ENCODE results near the gene BCO2.

BCO2 gene

DNA sequence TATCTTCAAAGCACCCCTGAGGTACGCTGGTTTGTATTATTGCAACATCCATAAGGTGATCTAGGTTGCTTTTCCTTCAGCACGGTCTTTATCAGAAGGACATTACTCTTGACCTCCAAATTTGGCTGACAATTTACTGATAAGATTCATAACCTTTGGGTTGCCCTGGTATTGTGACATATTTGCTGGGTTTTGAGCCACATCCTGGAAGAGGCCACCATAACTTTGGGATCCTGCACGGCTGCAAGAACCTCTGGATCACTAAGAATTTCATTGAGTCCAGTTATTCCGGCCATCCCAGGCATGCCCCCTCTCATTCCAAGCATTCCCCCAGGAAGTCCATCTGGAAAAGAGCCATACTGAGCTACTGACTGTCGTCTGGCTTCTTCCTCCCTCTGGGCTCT lies 91.9 kb downstream of the BCO2 start:
- in situ Hi-C loops (cut with HindIII; ENCODE audit: low sequenced_read_pairs): no loop called here
- TF ChIP-seq, protein P1, sequence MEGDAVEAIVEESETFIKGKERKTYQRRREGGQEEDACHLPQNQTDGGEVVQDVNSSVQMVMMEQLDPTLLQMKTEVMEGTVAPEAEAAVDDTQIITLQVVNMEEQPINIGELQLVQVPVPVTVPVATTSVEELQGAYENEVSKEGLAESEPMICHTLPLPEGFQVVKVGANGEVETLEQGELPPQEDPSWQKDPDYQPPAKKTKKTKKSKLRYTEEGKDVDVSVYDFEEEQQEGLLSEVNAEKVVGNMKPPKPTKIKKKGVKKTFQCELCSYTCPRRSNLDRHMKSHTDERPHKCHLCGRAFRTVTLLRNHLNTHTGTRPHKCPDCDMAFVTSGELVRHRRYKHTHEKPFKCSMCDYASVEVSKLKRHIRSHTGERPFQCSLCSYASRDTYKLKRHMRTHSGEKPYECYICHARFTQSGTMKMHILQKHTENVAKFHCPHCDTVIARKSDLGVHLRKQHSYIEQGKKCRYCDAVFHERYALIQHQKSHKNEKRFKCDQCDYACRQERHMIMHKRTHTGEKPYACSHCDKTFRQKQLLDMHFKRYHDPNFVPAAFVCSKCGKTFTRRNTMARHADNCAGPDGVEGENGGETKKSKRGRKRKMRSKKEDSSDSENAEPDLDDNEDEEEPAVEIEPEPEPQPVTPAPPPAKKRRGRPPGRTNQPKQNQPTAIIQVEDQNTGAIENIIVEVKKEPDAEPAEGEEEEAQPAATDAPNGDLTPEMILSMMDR (IDR thresholded peaks at IDR 0.05; ENCODE audit: low read depth, low read length, missing control alignments): no peak

DNA sequence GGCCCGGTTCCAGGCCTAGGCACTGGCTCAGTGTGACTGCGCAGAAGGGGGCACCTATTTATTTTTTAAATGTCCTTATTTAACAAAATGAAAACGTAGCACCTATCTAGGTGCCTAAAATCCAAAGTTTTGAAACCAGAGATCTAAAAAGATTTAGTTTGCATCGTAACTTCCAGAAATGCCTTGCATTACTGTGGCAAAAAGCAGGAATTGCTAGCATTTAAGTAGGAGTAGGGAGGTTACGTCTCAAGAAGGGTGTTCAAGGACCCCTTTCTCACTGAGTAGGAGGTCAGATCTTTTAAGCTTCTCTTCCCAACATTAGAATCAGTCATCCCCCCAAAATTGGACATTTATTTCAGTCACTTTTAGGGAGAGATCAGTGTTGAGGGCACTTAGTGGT lies 93.1 kb downstream of the BCO2 start:
- no peak overlapping the region for H3K4me3 ChIP-seq (ENCODE audit: low read depth, low read length)
- in situ Hi-C loops (cut with HindIII; ENCODE audit: low sequenced_read_pairs): no loop called here
- no peak for DNase-seq (ENCODE audit: low read depth)
- TF ChIP-seq, protein P1 (IDR thresholded peaks at IDR 0.05; ENCODE audit: low read depth, low read length, missing control alignments): no peak

More for the DNA sequence above, 91.9 kb downstream of the BCO2 start:
- DNase-seq (ENCODE audit: low read depth): no peak
- H3K4me3 ChIP-seq (ENCODE audit: low read depth, low read length): no peak overlapping the region

Data from astrocyte of the cerebellum (primary cell).